ENCODE measurements around the gene HEG1.

- TF ChIP-seq NFIC (IDR thresholded peaks at IDR 0.05) (no peak), CREB1 (IDR thresholded peaks at IDR 0.05; ENCODE audit: low read depth) (no peak), TAF1 (IDR thresholded peaks at IDR 0.05; ENCODE audit: low read depth) (no peak), TEAD4 (IDR thresholded peaks at IDR 0.05) (no peak), RAD21 (IDR thresholded peaks at IDR 0.05; ENCODE audit: low read depth) (no peak), USF1 (IDR thresholded peaks at IDR 0.05) (no peak), EP300 (IDR thresholded peaks at IDR 0.05; ENCODE audit: borderline replicate concordance) (no peak), TCF12 (IDR thresholded peaks at IDR 0.05; ENCODE audit: low read depth) (no peak)
- TF ChIP-seq, protein P1, sequence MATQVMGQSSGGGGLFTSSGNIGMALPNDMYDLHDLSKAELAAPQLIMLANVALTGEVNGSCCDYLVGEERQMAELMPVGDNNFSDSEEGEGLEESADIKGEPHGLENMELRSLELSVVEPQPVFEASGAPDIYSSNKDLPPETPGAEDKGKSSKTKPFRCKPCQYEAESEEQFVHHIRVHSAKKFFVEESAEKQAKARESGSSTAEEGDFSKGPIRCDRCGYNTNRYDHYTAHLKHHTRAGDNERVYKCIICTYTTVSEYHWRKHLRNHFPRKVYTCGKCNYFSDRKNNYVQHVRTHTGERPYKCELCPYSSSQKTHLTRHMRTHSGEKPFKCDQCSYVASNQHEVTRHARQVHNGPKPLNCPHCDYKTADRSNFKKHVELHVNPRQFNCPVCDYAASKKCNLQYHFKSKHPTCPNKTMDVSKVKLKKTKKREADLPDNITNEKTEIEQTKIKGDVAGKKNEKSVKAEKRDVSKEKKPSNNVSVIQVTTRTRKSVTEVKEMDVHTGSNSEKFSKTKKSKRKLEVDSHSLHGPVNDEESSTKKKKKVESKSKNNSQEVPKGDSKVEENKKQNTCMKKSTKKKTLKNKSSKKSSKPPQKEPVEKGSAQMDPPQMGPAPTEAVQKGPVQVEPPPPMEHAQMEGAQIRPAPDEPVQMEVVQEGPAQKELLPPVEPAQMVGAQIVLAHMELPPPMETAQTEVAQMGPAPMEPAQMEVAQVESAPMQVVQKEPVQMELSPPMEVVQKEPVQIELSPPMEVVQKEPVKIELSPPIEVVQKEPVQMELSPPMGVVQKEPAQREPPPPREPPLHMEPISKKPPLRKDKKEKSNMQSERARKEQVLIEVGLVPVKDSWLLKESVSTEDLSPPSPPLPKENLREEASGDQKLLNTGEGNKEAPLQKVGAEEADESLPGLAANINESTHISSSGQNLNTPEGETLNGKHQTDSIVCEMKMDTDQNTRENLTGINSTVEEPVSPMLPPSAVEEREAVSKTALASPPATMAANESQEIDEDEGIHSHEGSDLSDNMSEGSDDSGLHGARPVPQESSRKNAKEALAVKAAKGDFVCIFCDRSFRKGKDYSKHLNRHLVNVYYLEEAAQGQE (IDR thresholded peaks at IDR 0.05; ENCODE audit: low read depth): no peak
Measured at GRCh38 chr3:125055331-125055912, 375 bp downstream of the HEG1 start.
